G401.6 (cell line): Measurements from ENCODE around the gene PFN4.
A peak's percentile ranks its signal among the peaks of the same experiment; 100 is the strongest.
"Not testable (repeated sequence)": the region's sequence is repeated elsewhere in the genome, so short reads cannot be mapped to it uniquely, and the experiment has no call there.

Experiments used
- FAIRE-seq: peaks from 2 replicates; lab custom pipeline; 2012; peaks lifted over from hg19 to GRCh38; lab: Jason Lieb, UNC

PFN4 gene

GRCh38 chr2:24110660-24111303 lies 12.4 kb downstream of the PFN4 start:
- no peak for FAIRE-seq

- not testable (repeated sequence) for FAIRE-seq
Measured at GRCh38 chr2:24109431-24109830, 13.7 kb downstream of the PFN4 start.

DNA sequence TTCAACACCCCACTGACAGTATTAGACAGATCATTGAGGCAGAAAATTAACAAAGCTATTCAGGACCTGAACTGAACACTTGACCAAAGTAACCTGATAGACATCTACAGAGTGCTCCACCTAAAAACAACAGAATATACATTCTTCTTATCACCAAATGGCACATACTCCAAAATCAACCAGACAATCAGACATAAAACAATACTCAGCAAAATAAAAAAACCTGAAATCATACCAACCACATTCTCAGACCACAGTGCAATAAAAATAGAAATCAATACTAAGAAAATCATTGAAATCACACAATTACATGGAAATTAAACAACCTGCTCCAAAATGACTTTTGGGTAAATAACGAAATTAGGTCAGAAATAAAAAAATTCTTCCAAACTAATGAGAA lies 15.8 kb downstream of the PFN4 start:
- FAIRE-seq = no peak

- FAIRE-seq = no peak
Measured at GRCh38 chr2:24106786-24107185, 16.3 kb downstream of the PFN4 start.

GRCh38 chr2:24105816-24106215 lies 17.3 kb downstream of the PFN4 start:
- no peak for FAIRE-seq

DNA sequence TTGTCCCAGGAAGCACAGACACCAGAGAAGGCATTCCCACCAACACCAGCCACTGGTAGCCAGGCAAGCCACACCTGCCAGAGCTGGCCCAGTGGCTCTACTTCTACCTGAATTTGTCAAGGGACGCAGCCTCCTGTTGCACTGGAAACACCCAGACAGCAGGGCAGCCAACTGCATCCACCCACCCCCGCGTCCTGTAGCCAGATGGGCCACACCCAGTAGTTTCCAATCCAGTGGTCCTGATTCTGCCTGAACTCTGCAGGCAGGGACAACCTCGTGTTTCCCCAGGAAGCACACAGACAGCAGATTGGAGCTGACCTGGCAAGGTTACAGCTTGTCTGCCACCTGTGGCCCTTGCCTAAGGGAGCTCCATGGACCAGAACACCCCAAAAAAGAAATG lies 18.2 kb downstream of the PFN4 start:
- no peak for FAIRE-seq

GRCh38 chr2:24104110-24104650 lies 19.0 kb downstream of the PFN4 start:
- no peak for FAIRE-seq

DNA sequence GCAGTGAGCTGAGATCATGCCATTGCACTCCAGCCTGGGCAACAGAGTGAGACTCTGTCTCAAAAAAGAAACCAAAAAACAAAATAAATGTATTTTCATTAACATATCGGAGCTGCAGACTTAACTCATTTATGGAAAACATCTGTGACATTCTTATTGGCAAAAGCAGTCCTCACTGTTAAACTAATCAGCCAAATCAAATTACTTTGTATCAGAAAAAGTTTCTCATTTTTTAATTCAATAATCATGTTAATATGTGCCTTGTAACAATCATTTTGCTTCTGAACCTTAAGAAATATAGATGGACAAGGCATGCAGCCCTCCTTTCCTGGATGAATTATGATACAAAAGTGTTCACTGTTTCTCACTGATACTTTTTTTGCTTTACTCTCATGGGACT lies 20.5 kb downstream of the PFN4 start:
- no peak for FAIRE-seq

- FAIRE-seq = no peak
Measured at GRCh38 chr2:24101992-24102391, 21.1 kb downstream of the PFN4 start.

DNA sequence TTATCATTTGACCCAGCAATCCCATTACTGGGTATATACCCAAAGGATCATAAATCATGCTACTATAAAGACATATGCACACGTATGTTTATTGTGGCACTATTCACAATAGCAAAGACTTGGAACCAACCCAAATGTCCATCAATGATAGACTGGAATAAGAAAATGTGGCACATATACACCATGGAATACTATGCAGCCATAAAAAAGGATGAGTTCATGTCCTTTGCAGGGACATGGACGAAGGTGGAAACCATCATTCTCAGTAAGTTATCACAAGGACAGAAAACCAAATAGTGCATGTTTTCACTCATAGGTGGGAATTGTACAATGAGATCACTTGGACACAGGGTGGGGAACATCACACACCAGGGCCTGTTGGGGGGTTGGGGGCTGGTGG lies 22.4 kb downstream of the PFN4 start:
- not testable (repeated sequence) for FAIRE-seq

GRCh38 chr2:24095171-24095677 lies 27.9 kb downstream of the PFN4 start:
- FAIRE-seq = not testable (repeated sequence)

- FAIRE-seq = not testable (repeated sequence)
Measured at GRCh38 chr2:24093270-24093669, 29.9 kb downstream of the PFN4 start.

GRCh38 chr2:24088821-24089359 lies 34.2 kb downstream of the PFN4 start:
- FAIRE-seq = no peak

DNA sequence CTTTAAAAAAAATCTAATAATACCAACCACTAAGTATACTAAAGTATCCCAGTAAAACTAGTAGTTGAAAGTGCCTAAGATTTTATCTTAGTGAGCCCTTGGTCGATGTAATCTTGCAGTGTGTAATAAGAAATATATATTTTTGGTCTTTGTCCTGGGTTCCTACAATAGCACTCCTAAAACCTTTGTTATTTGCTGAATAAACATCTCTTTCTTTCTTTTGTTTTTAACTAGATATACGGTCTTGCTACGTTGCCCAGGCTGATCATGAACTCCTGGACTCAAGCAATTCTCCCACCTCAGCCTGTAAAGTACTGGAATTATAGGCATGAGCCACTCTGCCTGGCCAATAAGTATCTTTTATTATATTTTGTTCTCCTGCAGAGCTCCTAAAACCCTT lies 36.1 kb downstream of the PFN4 start:
- FAIRE-seq = no peak

GRCh38 chr2:24086241-24086640 lies 36.9 kb downstream of the PFN4 start:
- FAIRE-seq = no peak

GRCh38 chr2:24085200-24085489 lies 38.0 kb downstream of the PFN4 start:
- FAIRE-seq = no peak

- FAIRE-seq = peak; percentile 80
Measured at GRCh38 chr2:24084386-24085199, 38.5 kb downstream of the PFN4 start, which contains the start of gene TP53I3. TSS of gene TP53I3 (minus strand) at chr2:24084834. CDS start at chr2:24084326, 508 bp downstream.

DNA sequence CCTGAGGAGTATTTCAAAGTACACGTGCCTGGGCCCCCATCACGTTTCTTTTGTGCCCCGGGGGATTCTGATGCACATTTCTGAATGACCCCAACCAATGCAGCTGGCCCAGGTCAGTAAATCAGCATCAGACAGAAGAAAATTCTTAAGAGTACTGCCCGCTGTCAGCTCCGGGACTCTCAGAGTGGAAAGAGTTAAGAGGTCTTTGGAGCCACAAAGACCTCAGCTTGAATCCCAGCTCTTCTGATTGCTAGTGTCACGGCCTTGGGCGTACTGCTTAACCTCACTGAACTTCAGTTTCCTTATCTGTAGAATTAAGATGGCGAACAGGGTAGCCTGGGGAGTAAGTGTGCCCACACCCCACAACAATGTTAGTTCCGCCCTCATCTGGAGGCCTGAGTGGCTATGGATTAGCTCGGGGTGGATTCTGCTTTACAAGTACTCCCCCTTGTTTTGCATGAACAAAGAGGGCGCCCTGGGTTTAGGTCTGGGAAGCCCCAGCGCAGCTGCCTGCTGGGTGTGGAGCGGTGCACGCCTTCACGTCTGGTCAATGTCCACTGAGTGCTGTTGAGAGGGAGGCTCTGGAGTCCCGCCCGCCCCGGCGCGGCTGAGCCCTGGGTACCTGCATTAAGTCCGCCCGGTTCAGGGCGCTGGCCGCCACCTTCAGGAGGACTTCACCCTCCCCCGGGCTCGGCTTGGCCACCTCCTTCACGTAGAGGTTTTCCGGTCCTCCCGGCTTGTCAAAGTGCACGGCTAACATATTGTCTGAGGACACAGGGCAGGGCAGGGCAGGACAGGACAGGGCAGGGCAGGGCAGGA lies 39.4 kb downstream of the PFN4 start:
- peak; percentile 44 for FAIRE-seq

DNA sequence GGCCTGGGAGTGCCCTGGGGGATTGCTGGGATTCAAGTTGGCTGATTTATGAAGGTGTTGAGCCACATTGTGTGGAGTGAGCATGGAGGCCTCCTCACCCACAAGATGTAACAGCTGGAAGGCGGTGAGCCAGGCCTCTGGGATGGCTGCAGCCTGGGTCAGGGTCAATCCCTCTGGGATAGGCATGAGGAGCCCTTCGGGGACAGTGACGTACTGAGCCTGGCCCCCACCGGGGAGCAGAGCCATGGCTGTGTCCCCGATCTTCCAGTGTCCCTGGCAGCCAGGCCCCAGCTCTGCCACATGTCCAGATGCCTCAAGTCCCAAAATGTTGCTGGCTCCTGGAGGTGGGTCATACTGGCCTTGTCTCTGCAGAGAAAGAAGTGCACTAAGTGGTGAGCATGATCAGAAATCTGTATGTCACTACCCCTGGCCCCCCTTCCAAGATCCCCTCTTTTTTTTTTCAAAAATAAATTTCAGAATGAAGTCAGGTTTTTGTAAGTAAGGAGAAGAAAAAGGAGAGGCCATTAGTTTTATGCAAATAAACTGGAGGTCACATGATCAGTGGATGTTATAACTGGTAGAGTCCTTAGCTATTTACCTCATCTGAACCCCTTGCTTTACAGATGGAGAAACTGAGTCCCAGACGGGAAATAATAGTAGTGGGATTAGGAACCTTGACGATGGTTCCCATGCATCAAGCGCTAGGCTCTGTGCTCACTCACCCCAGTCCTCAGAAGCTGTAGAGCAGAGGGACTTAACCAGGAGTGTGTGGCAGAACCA lies 40.2 kb downstream of the PFN4 start:
- no peak for FAIRE-seq

- FAIRE-seq = no peak
Measured at GRCh38 chr2:24080701-24081100, 42.4 kb downstream of the PFN4 start.

DNA sequence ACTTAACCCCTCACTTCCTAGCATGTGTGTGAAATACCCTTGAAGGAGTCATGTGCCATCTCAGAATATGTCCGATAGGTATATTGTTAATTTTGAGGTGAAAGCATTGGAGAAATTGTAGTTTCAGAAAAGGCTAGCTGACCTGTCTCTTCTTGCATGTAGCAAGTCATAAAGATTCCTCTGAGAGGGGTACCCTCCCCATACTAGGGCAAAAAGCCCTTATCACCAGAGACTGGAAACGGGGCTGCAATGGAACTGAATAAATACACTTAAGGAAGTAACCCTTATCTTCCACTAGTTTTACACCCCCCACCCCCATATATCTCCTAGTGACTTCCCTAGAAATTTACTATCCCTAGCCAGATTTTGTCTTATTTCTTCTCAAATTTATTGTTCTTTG lies 45.3 kb downstream of the PFN4 start:
- FAIRE-seq = no peak

GRCh38 chr2:24077535-24077877 lies 45.6 kb downstream of the PFN4 start:
- FAIRE-seq = no peak
